ENCODE measurements around the gene CLEC1B.
"Not testable (repeated sequence)": the region's sequence is repeated elsewhere in the genome, so short reads cannot be mapped to it uniquely, and the experiment has no call there.

The CLEC1B gene

DNA sequence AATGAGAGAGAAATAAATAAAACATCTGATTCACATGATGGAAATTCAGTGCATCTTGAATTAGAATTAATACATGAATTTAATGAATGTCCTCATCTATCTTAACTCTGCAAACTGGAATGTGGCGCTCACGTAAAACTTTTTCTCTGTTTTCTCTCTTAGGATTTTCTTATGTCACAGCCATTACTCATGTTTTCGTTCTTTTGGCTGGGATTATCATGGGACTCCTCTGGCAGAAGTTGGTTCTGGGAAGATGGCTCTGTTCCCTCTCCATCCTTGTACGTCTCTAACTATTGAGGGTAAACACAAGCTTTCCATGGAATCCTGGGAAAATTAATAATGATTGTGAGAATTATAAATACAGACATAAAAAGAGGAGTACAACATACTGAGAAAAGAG lies 16.5 kb upstream of the CLEC1B start:
- Mint-ChIP-seq H3K27me3 (peaks cover 18% of the 10 kb centered on the region), H3K4me3 (no peak overlapping the region)

DNA sequence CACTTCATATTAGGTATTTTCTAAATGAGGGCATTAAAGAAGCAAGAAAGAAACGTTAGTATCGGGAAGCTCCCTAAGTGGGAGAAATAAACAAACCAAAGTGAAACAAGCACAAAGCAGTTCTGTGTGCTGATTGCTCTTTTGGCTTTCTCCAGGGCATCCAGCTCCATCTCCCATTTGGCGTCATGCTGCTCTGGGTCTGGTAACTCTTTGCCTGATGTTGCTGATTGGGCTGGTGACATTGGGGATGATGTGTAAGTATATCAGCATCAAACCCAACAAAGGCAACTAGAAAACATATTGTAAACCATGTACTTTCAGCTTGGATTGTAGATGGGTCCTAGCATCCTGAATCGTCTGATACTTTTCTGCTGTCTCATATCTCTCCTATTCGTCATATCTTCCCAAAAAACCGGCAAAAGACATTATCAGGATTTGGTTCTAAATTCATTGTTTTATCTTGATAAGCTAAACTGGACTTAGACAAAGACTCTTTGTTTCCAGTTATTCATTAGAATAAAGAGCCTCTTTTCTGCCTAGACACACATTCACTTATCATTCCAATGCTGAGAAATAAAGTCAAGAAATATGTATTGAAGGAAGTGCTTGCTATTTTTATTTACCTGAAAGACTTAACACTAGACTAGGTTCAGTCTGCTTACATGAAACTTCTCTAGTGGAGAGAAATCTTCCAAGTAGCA lies 13.9 kb upstream of the CLEC1B start:
- Mint-ChIP-seq H3K27ac (no peak overlapping the region), H3K4me1 (no peaks in the 10 kb centered on the region), H3K27me3 (peaks cover 15% of the 10 kb centered on the region), H3K4me3 (no peak overlapping the region), H3K9me3 (no peaks in the 10 kb centered on the region), H3K36me3 (no peaks in the 10 kb centered on the region)
- CTCF ChIA-PET, result interaction anchor here (0.9 to 3.5 kb wide), 6 partner anchors 10 to 263 kb away, joined by 3 to 21 read pairs (median 3); no protein-coding TSS in a partner anchor
- DNase-seq, result no peak

More for the DNA sequence above, 16.5 kb upstream of the CLEC1B start:
- no peaks in the 10 kb centered on the region for H3K36me3 Mint-ChIP-seq
- H3K9me3 Mint-ChIP-seq, result no peaks in the 10 kb centered on the region
- no peak overlapping the region for H3K27ac Mint-ChIP-seq
- no peak for DNase-seq
- H3K4me1 Mint-ChIP-seq, result no peaks in the 10 kb centered on the region
- CTCF ChIA-PET, result no interaction called here

DNA sequence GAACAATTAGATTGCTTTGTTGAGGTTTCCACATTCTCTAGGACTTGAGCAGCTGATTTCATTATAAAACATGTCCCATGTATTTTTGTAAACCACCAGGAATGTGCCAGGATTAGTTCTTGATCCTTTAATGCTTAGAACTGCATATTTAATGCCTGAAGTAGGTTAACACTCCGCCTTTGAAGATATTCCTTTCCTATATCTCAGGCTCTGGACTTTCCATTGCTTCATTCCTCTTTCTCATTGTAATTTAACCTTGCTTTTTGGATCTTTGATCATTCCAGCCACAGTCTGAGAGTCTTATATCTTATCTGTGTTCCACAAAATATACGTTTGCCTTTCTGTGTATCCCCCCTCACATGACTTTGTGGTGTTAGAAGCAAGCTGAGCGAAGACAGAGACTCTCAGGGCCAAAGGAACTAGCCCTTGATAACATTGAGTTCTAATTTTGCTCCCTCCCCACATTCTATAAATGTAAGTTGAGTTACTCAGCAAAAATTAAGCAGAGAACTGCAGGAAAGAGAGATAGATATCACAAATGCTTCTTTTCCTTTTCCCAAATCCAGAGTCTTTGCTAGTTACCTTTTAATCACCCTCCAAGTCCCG lies 2.4 kb upstream of the CLEC1B start:
- DNase-seq, result no peak
- Mint-ChIP-seq H3K27ac (no peak overlapping the region), H3K36me3 (no peaks in the 10 kb centered on the region), H3K4me1 (no peaks in the 10 kb centered on the region), H3K4me3 (no peak overlapping the region), H3K9me3 (no peaks in the 10 kb centered on the region), H3K27me3 (peaks cover 20% of the 10 kb centered on the region)
- CTCF ChIA-PET, result interaction anchor here (2.6 to 2.9 kb wide), 3 partner anchors 11 to 187 kb away, joined by 6 to 10 read pairs (median 7); no protein-coding TSS in a partner anchor

DNA sequence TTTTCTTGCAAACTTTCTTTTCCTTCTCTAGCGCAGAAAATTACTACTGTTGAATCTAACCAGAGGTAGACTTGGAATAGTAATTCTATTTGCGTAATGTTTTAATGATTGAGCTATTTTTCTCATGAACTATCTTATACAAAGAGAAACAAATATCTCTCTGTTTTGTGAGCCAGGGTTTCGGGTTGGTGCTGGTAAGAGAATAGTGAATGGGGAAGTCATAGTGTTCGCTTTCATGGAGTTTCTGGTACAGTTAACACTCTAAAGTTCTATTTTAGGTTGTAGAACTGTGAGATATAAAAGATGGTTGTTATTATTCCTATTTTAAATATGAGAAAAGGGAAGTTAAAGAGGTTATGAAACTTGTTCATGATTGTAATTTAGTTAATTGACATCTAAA lies 6.6 kb downstream of the CLEC1B start:
- H3K27me3 Mint-ChIP-seq, result peaks cover 3% of the 10 kb centered on the region
- H3K9me3 Mint-ChIP-seq, result no peaks in the 10 kb centered on the region
- H3K4me3 Mint-ChIP-seq, result no peak overlapping the region
- H3K27ac Mint-ChIP-seq, result no peak overlapping the region
- CTCF ChIA-PET, result no interaction called here
- DNase-seq, result no peak
- H3K36me3 Mint-ChIP-seq, result no peaks in the 10 kb centered on the region
- H3K4me1 Mint-ChIP-seq, result no peaks in the 10 kb centered on the region

DNA sequence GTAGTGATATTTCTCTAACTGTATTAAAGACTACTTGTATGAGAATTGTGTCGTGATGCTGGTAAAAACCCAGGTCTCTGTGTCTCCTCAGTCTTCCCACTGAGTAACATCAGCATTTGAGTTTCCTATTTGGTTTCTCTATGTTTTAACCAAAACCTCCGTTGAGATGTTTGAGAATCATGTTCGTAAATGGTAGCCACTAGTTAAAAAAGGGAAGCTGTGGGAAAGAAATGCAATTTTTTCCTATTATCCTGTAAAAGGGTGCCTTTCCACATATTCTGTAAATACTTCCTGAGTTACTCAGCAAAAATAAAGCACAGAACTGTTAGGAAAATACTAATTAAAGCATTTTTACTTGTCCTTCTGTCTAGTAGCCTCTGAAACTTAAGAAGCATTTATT lies 7.0 kb downstream of the CLEC1B start:
- no peaks in the 10 kb centered on the region for H3K9me3 Mint-ChIP-seq
- H3K27ac Mint-ChIP-seq, result no peak overlapping the region
- no peak overlapping the region for H3K4me3 Mint-ChIP-seq
- CTCF ChIA-PET, result no interaction called here
- DNase-seq, result no peak
- H3K4me1 Mint-ChIP-seq, result no peaks in the 10 kb centered on the region
- peaks cover 3% of the 10 kb centered on the region for H3K27me3 Mint-ChIP-seq
- no peaks in the 10 kb centered on the region for H3K36me3 Mint-ChIP-seq

DNA sequence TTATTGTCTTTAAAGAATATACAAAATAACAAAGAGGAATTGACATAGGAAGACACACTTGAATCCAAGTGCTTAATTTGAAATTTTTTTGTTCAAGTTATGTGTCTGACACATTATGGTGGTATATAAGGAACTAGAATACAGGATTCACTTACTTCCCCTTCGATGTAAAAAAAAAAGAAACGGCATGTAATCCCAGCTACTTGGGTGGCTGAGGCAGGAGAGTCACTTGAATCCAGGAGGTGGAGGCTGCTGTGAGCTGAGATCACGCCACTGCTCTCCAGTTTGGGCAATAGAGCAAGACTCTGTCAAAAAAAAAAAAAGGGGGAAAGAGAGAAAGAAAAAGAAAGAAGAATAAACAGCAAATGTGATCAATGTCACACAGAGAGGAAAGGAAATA lies 18.8 kb downstream of the CLEC1B start:
- DNase-seq, result no peak
- H3K27me3 Mint-ChIP-seq, result peaks cover 22% of the 10 kb centered on the region
- H3K36me3 Mint-ChIP-seq, result peaks cover 2% of the 10 kb centered on the region
- H3K4me1 Mint-ChIP-seq, result no peaks in the 10 kb centered on the region
- H3K9me3 Mint-ChIP-seq, result peaks cover 11% of the 10 kb centered on the region
- H3K27ac Mint-ChIP-seq, result no peak overlapping the region
- CTCF ChIA-PET, result no interaction called here
- no peak overlapping the region for H3K4me3 Mint-ChIP-seq

DNA sequence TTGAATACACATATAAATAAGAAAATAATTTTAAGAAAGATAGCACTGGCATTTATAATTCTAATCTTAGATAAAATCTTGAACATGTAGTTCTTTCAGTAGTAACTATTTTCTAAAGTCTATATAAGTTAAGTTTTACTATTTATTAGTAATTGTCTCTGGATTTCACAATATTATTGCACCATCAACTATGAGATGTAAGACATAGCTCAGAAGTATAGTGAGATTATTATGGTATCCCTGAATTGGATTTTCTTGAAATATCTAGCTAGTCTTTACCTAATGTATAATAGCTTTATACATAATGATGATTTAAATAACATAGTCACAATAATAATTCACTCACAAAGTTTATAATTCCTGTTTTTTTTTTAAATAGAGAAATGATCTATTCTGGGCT lies 21.0 kb downstream of the CLEC1B start:
- no peak overlapping the region for H3K4me3 Mint-ChIP-seq
- H3K4me1 Mint-ChIP-seq, result no peaks in the 10 kb centered on the region
- no peak overlapping the region for H3K27ac Mint-ChIP-seq
- peaks cover 3% of the 10 kb centered on the region for H3K36me3 Mint-ChIP-seq
- H3K27me3 Mint-ChIP-seq, result peaks cover 36% of the 10 kb centered on the region
- H3K9me3 Mint-ChIP-seq, result peaks cover 14% of the 10 kb centered on the region
- CTCF ChIA-PET, result interaction anchor here (0.7 kb wide), 1 partner anchor 13 kb away, joined by 4 read pairs; no protein-coding TSS in a partner anchor
- DNase-seq, result no peak

DNA sequence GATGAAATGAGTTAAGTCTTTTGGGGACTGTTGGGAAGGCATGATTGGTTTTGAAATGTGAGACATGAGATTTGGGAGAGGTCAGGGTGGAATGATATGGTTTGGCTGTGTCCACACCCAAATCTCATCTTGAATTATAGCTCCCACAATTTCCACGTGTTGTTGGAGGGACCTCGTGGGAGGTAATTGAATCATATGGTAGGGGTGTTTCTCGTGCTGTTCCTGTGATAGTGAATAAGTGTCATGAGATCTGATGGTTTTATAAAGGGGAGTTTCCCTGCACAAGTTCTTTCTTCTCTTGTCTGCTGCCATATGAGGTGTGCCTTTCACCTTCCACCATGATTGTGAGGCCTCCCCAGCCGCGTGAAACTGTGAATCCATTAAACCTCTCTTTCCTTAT lies 22.3 kb downstream of the CLEC1B start:
- H3K4me3 Mint-ChIP-seq, H3K27ac Mint-ChIP-seq, H3K4me1 Mint-ChIP-seq, CTCF ChIA-PET, H3K36me3 Mint-ChIP-seq, DNase-seq: not testable (repeated sequence)
- H3K9me3 Mint-ChIP-seq, result peaks cover 14% of the 10 kb centered on the region
- peaks cover 40% of the 10 kb centered on the region for H3K27me3 Mint-ChIP-seq

DNA sequence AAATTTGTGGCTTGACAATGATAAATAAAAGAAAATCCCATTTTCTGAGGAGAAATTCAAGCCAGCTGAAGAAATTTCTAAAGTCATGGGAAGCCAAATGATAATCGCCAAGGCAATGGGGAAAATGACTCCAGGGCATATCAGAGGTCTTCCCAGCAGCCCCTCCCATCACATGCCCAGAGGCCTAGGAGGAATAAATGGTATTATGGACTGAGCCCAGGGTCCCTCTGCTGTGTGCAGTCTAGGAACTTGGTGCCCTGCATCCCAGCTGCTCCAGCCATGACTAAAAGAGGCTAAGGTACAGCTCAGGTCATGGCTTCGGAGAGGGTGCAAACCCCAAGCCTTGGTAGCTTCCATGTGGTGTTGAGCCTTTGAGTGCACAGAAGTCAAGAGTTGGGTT lies 23.3 kb downstream of the CLEC1B start:
- Mint-ChIP-seq H3K27me3 (peaks cover 40% of the 10 kb centered on the region), H3K36me3 (peaks cover 3% of the 10 kb centered on the region), H3K9me3 (peaks cover 14% of the 10 kb centered on the region), H3K4me1 (no peaks in the 10 kb centered on the region), H3K27ac (no peak overlapping the region), H3K4me3 (no peak overlapping the region)
- CTCF ChIA-PET, result interaction anchor here (0.5 kb wide), 1 partner anchor 183 kb away, joined by 4 read pairs; no protein-coding TSS in a partner anchor
- DNase-seq, result no peak

DNA sequence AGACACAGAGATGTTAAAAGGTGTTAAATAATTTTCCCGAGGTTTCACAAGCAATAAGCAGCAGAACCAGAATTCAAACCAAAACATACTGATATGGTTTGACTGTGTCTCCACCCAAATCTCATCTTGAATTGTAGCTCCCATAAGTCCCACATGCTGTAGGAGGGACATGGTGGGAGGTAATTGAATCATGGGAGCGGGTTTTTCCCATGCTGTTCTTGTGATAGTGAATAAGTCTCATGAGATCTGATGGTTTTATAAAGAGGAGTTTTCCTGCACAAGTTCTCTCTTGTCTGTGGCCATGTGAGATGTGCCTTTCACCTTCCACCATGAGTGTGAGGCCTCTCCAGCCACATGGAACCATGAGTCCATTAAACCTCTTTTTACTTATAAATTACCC lies 24.2 kb downstream of the CLEC1B start:
- H3K4me1 Mint-ChIP-seq, CTCF ChIA-PET, H3K27ac Mint-ChIP-seq, DNase-seq, H3K4me3 Mint-ChIP-seq, H3K36me3 Mint-ChIP-seq: not testable (repeated sequence)
- Mint-ChIP-seq H3K27me3 (peaks cover 35% of the 10 kb centered on the region), H3K9me3 (peaks cover 14% of the 10 kb centered on the region)

DNA sequence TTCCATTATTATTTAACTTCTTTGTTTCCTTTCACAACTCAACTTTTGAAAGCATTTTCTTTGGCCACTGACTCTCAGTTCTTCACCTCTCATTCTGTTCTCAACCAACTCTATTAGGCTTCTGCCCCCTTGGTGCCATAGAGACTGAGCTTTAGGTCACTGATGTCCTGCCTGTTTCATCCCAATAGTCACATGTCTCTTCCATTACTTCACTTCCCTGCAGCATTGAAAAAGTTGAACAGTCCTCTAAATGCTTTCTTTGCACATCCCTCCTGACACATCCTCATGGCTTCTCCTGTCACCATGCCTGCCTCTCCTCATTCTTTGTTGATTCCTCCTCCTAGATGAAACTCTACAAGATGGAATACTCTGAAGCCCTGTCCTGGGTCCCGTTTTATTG lies 25.0 kb downstream of the CLEC1B start:
- peaks cover 14% of the 10 kb centered on the region for H3K9me3 Mint-ChIP-seq
- CTCF ChIA-PET, result no interaction called here
- no peak overlapping the region for H3K4me3 Mint-ChIP-seq
- peaks cover 3% of the 10 kb centered on the region for H3K36me3 Mint-ChIP-seq
- DNase-seq, result no peak
- H3K4me1 Mint-ChIP-seq, result no peaks in the 10 kb centered on the region
- no peak overlapping the region for H3K27ac Mint-ChIP-seq
- H3K27me3 Mint-ChIP-seq, result peaks cover 35% of the 10 kb centered on the region

DNA sequence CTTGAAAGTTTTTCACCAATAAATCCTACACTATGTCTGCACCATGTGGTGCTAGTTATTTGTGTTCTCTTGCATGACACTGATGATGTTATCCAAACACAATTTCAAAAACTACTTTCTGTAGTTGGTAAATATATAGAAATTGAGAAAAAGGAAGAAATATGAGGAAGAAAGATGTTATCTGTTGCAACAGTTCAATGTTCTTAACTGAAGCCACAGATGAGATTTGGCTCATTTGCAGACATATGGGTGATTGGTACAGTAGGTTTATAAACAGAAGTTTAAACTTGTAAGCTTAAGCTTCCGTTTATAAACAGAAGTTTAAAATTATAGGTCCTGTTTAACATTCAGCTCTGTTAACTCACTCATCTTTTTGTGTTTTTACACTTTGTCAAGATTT lies 27.7 kb downstream of the CLEC1B start, which contains the start of gene CLEC12A:
Gene CLEC12A (plus strand): TSS at position 229 of the 400 bp plus-strand sequence. CDS start 188 bp downstream, outside the sequence.
- no peak within 1 kb of the TSS for H3K27ac Mint-ChIP-seq
- peaks cover 29% of the 10 kb centered on the region for H3K27me3 Mint-ChIP-seq
- peaks cover 8% of the 10 kb centered on the region for H3K9me3 Mint-ChIP-seq
- no peaks in the 10 kb centered on the region for H3K4me1 Mint-ChIP-seq
- H3K36me3 Mint-ChIP-seq, result peaks cover 3% of the 10 kb centered on the region
- H3K4me3 Mint-ChIP-seq, result no peak within 1 kb of the TSS
- CTCF ChIA-PET, result no interaction called here
- no peak for DNase-seq

DNA sequence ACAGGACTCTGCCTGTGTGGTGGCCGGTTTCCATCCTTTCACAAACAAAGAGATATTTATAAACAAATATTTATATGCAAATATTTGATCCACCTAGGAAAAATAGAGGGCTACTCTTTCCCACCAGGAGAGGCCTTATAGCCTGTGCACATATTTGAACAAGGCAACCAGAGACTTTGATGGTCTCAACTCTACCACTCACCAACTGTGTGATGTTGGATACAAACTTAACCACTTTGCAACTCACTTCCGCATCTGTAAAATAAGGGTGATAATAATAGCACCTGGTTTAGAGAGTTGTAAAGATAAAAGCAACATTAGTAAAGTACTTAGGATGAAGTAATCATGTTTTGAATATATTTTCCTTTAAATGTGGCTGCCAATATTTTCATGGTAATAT lies 29.2 kb downstream of the CLEC1B start:
- Mint-ChIP-seq H3K27me3 (peaks cover 19% of the 10 kb centered on the region), H3K9me3 (no peaks in the 10 kb centered on the region), H3K27ac (no peak overlapping the region), H3K4me3 (no peak overlapping the region), H3K4me1 (no peaks in the 10 kb centered on the region), H3K36me3 (no peaks in the 10 kb centered on the region)
- no peak for DNase-seq
- CTCF ChIA-PET, result no interaction called here

DNA sequence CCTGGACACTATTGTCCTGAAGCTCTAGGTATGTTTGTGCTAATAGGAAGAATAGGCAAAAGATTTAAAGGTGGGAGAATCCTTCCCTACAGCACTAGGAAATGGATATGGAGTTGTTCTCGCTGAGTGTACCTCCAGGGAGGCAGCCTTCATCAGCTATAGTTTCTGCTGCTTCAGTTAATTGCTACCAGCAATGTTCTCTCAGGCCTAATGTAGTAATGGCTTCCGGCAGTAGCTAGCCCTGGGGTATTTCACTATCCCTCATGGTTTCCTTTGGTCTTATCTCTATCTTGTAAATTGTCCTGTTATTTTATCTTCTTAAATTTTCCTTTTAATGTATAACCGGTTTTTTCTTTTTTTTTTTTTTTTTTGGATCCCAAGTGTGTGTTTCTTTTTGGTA lies 37.0 kb downstream of the CLEC1B start:
- Mint-ChIP-seq H3K27ac (no peak overlapping the region), H3K27me3 (peaks cover 3% of the 10 kb centered on the region), H3K9me3 (no peaks in the 10 kb centered on the region), H3K4me3 (no peak overlapping the region), H3K4me1 (peaks cover 36% of the 10 kb centered on the region), H3K36me3 (no peaks in the 10 kb centered on the region)
- CTCF ChIA-PET, result no interaction called here
- DNase-seq, result no peak

DNA sequence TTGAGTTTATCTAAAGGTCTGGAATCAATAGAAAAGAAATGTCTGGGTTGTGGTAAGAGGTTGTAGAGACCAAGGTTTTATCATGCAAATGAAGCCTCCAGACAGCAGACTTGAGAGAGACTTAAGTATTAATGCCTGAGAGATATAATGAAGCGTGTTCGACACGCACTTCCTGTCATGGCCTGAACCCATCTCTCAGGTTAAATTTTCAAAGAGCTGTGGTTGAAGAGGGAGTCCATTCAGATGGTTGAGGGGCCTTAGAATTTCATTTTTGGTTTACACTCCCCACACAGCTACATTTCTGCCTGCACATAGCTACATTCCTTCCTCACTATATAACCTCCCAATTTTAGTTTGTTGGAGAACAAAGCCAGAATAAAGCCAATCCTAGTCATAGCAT lies 37.8 kb downstream of the CLEC1B start:
- no peak for DNase-seq
- no peaks in the 10 kb centered on the region for H3K36me3 Mint-ChIP-seq
- CTCF ChIA-PET, result no interaction called here
- H3K27ac Mint-ChIP-seq, result no peak overlapping the region
- no peak overlapping the region for H3K4me3 Mint-ChIP-seq
- H3K9me3 Mint-ChIP-seq, result no peaks in the 10 kb centered on the region
- peaks cover 43% of the 10 kb centered on the region for H3K4me1 Mint-ChIP-seq
- H3K27me3 Mint-ChIP-seq, result peaks cover under 1% of the 10 kb centered on the region

All from activated naive CD4-positive, alpha-beta T cell treated with anti-CD3 and anti-CD28 coated beads, Interleukin-2, amount 10 ng/mL, durations not matched to agents 7 days and 5 days (primary cell).